Glomerular visceral epithelial cell (primary cell): ENCODE data around the gene PPP2R2D.
"Not testable (repeated sequence)": the region's sequence is repeated elsewhere in the genome, so short reads cannot be mapped to it uniquely, and the experiment has no call there.

ENCODE experiments used
- DNase-seq: peaks from one replicate; pipeline ENCODE4 v3.0.0-alpha.2; 2016; ENCODE audit errors: extremely low spot score

Gene PPP2R2D

GRCh38 chr10:131907679-131908078 lies 6.9 kb downstream of the PPP2R2D start:
- DNase-seq: no peak

- DNase-seq: no peak
Measured at GRCh38 chr10:131908151-131908550, 7.3 kb downstream of the PPP2R2D start.

GRCh38 chr10:131909014-131909808 lies 8.4 kb downstream of the PPP2R2D start:
- no peak for DNase-seq

GRCh38 chr10:131909929-131910328 lies 9.1 kb downstream of the PPP2R2D start:
- DNase-seq: no peak

GRCh38 chr10:131910663-131911314 lies 10.0 kb downstream of the PPP2R2D start:
- no peak for DNase-seq

GRCh38 chr10:131911451-131911850 lies 10.6 kb downstream of the PPP2R2D start:
- DNase-seq: no peak

GRCh38 chr10:131912620-131913019 lies 11.8 kb downstream of the PPP2R2D start:
- no peak for DNase-seq

- no peak for DNase-seq
Measured at GRCh38 chr10:131915484-131915883, 14.7 kb downstream of the PPP2R2D start.

GRCh38 chr10:131915990-131916766 lies 15.4 kb downstream of the PPP2R2D start:
- no peak for DNase-seq

GRCh38 chr10:131916767-131917160 lies 16.0 kb downstream of the PPP2R2D start:
- not testable (repeated sequence) for DNase-seq

- DNase-seq: not testable (repeated sequence)
Measured at GRCh38 chr10:131917496-131917895, 16.7 kb downstream of the PPP2R2D start.

- DNase-seq: not testable (repeated sequence)
Measured at GRCh38 chr10:131919461-131919860, 18.7 kb downstream of the PPP2R2D start.

GRCh38 chr10:131920151-131920550 lies 19.3 kb downstream of the PPP2R2D start:
- no peak for DNase-seq

GRCh38 chr10:131920693-131921092 lies 19.9 kb downstream of the PPP2R2D start:
- no peak for DNase-seq

GRCh38 chr10:131921184-131921583 lies 20.4 kb downstream of the PPP2R2D start:
- DNase-seq: no peak

GRCh38 chr10:131923038-131923756 lies 22.4 kb downstream of the PPP2R2D start:
- DNase-seq: no peak

- DNase-seq: no peak
Measured at GRCh38 chr10:131925011-131925649, 24.3 kb downstream of the PPP2R2D start.

GRCh38 chr10:131925716-131926115 lies 24.9 kb downstream of the PPP2R2D start:
- no peak for DNase-seq

- DNase-seq: no peak
Measured at GRCh38 chr10:131926253-131926652, 25.4 kb downstream of the PPP2R2D start.

- no peak for DNase-seq
Measured at GRCh38 chr10:131926743-131927595, 26.2 kb downstream of the PPP2R2D start.
